HG02981 (cell line): ENCODE data around the gene NADSYN1.

Source experiments
- ATAC-seq: cut with Tn5 transposase; IDR thresholded peaks from one replicate; pipeline ENCODE4 v1.9.1; 2021; ENCODE audit warnings: mild to moderate bottlenecking, moderate library complexity; ENCODE audit not compliant: unreplicated experiment

NADSYN1 gene

GRCh38 chr11:71542879-71543777, 90.1 kb downstream of the NADSYN1 start:
- ATAC-seq = no peak

- ATAC-seq = no peak
Observed at GRCh38 chr11:71543866-71544265, 90.9 kb downstream of the NADSYN1 start.

- ATAC-seq = no peak
Observed at GRCh38 chr11:71544525-71545214, 91.7 kb downstream of the NADSYN1 start.

- ATAC-seq = no peak
Observed at GRCh38 chr11:71545405-71545966, 92.5 kb downstream of the NADSYN1 start.

GRCh38 chr11:71548120-71548519, 95.1 kb downstream of the NADSYN1 start, which contains the start of gene KRTAP5-9:
KRTAP5-9 (plus strand) TSS chr11:71548420; CDS start chr11:71548658, 238 bp downstream.
- no peak for ATAC-seq

- no peak for ATAC-seq
Observed at GRCh38 chr11:71548716-71549151, 95.7 kb downstream of the NADSYN1 start.
